Keratinocyte (primary cell): Measurements from ENCODE around the gene KRTAP10-8. TPM values are rescaled to one million over a fixed set of nuclear protein-coding genes. Genes with fewer than 3 reads are reported as not detected.
A peak's percentile ranks its signal among the peaks of the same experiment; 100 is the strongest.

ENCODE experiments used
- DNase-seq: peaks from one replicate; pipeline ENCODE4 v3.0.0-alpha.2; 2011; ENCODE audit warnings: low read depth, missing footprints, low spot score
- FAIRE-seq: peaks from 2 replicates; lab custom pipeline; 2011; peaks lifted over from hg19 to GRCh38; lab: Jason Lieb, UNC
- H2AFZ ChIP-seq: 2 replicates; pipeline ENCODE4 v1.6.0; 2012; ENCODE audit warnings: low read length, control low read depth, inconsistent platforms; ENCODE audit not compliant: control insufficient read depth
- H3K27ac ChIP-seq: 2 replicates; pipeline ENCODE4 v1.5.1; 2011; ENCODE audit warnings: low read length; ENCODE audit not compliant: control insufficient read depth, insufficient read depth
- H3K27me3 ChIP-seq: 3 replicates; pipeline ENCODE4 v1.6.0; 2011; ENCODE audit warnings: low read length; ENCODE audit not compliant: control insufficient read depth, insufficient read depth; ENCODE audit errors: extremely low read depth
- H3K36me3 ChIP-seq, 2 experiments: 2 replicates in 1 of 2; 3 replicates in 1 of 2; pipeline ENCODE4 v1.5.1; 2011; ENCODE audit warnings: low read length in 2 of 2, mild to moderate bottlenecking in 1 of 2; ENCODE audit not compliant: control insufficient read depth in 2 of 2, insufficient read depth in 2 of 2; ENCODE audit errors: extremely low read depth in 1 of 2
- H3K4me1 ChIP-seq: 3 replicates; pipeline ENCODE4 v1.5.1; 2011; ENCODE audit warnings: low read length; ENCODE audit not compliant: control insufficient read depth, insufficient read depth; ENCODE audit errors: extremely low read depth
- H3K4me2 ChIP-seq: 3 replicates; pipeline ENCODE4 v1.6.0; 2011; ENCODE audit warnings: low read depth, low read length; ENCODE audit not compliant: control insufficient read depth, insufficient read depth; ENCODE audit errors: extremely low read depth
- H3K4me3 ChIP-seq, 3 experiments: fragments of 200-600 bp in 1 of 3; sonication (generic) in 1 of 3; 2 replicates in 2 of 3; 3 replicates in 1 of 3; pipeline ENCODE4 v1.5.1; 2011 to 2016; ENCODE audit warnings: low read length in 3 of 3, mild to moderate bottlenecking in 3 of 3, control low read depth in 2 of 3, inconsistent platforms in 1 of 3, low read depth in 1 of 3, mixed read lengths in 1 of 3, mixed run types in 1 of 3, moderate library complexity in 1 of 3; ENCODE audit not compliant: control insufficient read depth in 2 of 3, insufficient read depth in 2 of 3; ENCODE audit errors: extremely low read depth in 1 of 3
- H3K79me2 ChIP-seq: 2 replicates; pipeline ENCODE4 v1.6.0; 2012; ENCODE audit warnings: low read length; ENCODE audit not compliant: control insufficient read depth, insufficient read depth
- H3K9ac ChIP-seq: 3 replicates; pipeline ENCODE4 v1.6.0; 2011; ENCODE audit warnings: low read length; ENCODE audit not compliant: control insufficient read depth, insufficient read depth; ENCODE audit errors: extremely low read depth
- H3K9me1 ChIP-seq: 3 replicates; pipeline ENCODE4 v1.6.0; 2011; ENCODE audit warnings: low read length; ENCODE audit not compliant: control insufficient read depth, insufficient read depth; ENCODE audit errors: extremely low read depth
- H3K9me3 ChIP-seq: 2 replicates; pipeline ENCODE4 v1.5.1; 2012; ENCODE audit warnings: low read depth, low read length; ENCODE audit not compliant: control insufficient read depth
- H4K20me1 ChIP-seq: 3 replicates; pipeline ENCODE4 v1.6.0; 2011; ENCODE audit warnings: low read length; ENCODE audit not compliant: control insufficient read depth, insufficient read depth; ENCODE audit errors: extremely low read depth
- EZH2 ChIP-seq: IDR thresholded peaks from one replicate; pipeline ENCODE4 v1.6.1; 2012; ENCODE audit warnings: inconsistent platforms, mild to moderate bottlenecking, low read length, moderate library complexity
- dilution Hi-C: fragments of 300-500 bp; cut with MboI; formaldehyde crosslinking; loops from one replicate; pipeline ENCODE4 v1.7.0; 2020; ENCODE audit warnings: low sequenced_read_pairs; ENCODE audit not compliant: extremely low pct_ligation_motif_present
- polyA plus RNA-seq, 5 experiments: library from polyadenylated mRNA; depleted of rRNA in 3 of 5; stranded (reverse) in 3 of 5; stranded (forward) in 1 of 5; unstranded in 1 of 5; fragments of >200 nt; gene quantifications; 1 replicate in 1 of 5; 2 replicates in 3 of 5; 3 replicates in 1 of 5; pipeline versions ENCODE4 v1.2.1 to v1.2.3, GENCODE V29; 2011 to 2012; ENCODE audit warnings: missing spikeins in 2 of 5, low read depth in 1 of 5, low replicate concordance in 1 of 5
- TF ChIP-seq, protein P1 (sequence below), 3 experiments: IDR thresholded peaks in 1 of 3; conservative IDR thresholded peaks in 1 of 3; optimal IDR thresholded peaks in 1 of 3; 2 replicates in 2 of 3; 3 replicates in 1 of 3; pipeline versions ENCODE3 to v1.5.1; 2011; ENCODE audit warnings: low read length in 3 of 3, mild to moderate bottlenecking in 3 of 3, moderate library complexity in 2 of 3, control low read depth in 1 of 3, inconsistent platforms in 1 of 3; ENCODE audit not compliant: insufficient read depth in 2 of 3; ENCODE audit errors: extremely low read depth in 1 of 3

The KRTAP10-8 gene
- polyA plus RNA-seq, 1 donor (not counting 4 experiments of a cell fraction or from before 2014, with no cell fraction given) = not detected

DNA sequence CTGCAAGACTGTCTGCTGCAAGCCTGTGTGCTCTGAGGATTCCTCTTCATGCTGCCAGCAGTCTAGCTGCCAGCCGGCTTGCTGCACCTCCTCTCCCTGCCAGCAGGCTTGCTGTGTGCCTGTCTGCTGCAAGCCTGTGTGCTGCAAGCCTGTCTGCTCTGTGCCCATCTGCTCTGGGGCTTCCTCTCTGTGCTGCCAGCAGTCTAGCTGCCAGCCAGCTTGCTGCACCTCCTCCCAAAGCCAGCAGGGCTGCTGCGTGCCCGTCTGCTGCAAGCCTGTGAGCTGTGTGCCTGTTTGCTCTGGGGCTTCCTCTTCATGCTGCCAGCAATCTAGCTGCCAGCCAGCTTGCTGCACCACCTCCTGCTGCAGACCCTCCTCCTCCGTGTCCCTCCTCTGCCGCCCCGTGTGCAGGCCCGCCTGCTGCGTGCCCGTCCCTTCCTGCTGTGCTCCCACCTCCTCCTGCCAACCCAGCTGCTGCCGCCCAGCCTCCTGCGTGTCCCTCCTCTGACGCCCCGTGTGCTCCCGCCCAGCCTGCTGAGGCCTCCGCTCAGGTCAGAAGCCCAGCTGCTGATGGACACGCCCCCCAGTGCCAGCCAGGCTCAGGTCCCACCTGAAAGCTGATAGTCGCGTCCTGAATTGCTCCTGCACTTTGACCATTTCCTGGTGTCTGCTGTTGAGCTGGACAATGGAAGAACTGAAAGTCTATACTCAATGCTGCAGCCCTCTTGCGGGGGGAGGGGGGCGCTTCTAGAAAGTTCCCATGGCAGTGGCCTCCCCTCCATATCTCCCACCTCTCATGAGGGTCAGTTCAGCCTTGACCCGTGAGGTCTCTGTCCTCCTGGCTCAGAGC is 37.2 kb upstream of the KRTAP10-8 start:
- FAIRE-seq = no peak
- TF ChIP-seq EZH2 = no peak
- TF ChIP-seq, protein P1, sequence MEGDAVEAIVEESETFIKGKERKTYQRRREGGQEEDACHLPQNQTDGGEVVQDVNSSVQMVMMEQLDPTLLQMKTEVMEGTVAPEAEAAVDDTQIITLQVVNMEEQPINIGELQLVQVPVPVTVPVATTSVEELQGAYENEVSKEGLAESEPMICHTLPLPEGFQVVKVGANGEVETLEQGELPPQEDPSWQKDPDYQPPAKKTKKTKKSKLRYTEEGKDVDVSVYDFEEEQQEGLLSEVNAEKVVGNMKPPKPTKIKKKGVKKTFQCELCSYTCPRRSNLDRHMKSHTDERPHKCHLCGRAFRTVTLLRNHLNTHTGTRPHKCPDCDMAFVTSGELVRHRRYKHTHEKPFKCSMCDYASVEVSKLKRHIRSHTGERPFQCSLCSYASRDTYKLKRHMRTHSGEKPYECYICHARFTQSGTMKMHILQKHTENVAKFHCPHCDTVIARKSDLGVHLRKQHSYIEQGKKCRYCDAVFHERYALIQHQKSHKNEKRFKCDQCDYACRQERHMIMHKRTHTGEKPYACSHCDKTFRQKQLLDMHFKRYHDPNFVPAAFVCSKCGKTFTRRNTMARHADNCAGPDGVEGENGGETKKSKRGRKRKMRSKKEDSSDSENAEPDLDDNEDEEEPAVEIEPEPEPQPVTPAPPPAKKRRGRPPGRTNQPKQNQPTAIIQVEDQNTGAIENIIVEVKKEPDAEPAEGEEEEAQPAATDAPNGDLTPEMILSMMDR (optimal IDR thresholded peaks at IDR 0.05 in 1 of 3, IDR thresholded peaks at IDR 0.05 in 1 of 3, conservative IDR thresholded peaks at IDR 0.05 in 1 of 3; ENCODE audit: extremely low read depth in 1 of 3, insufficient read depth in 2 of 3, low read length in 3 of 3) = peak in 2 of 3 experiments; percentile 1 to 54
- H2AFZ ChIP-seq = no peak overlapping the region
- DNase-seq = no peak
- dilution Hi-C loops = no loop called here
- no peaks in the 10 kb centered on the region for H3K9me3 ChIP-seq
- H3K4me2 ChIP-seq = no peak overlapping the region
- H3K79me2 ChIP-seq = no peaks in the 10 kb centered on the region
- no peaks in the 10 kb centered on the region for H3K9me1 ChIP-seq
- no peak overlapping the region for H3K9ac ChIP-seq
- H3K36me3 ChIP-seq = no peaks in the 10 kb centered on the region
- no peaks in the 10 kb centered on the region for H3K4me1 ChIP-seq
- no peaks in the 10 kb centered on the region for H4K20me1 ChIP-seq
- no peak overlapping the region for H3K4me3 ChIP-seq
- H3K27me3 ChIP-seq = no peaks in the 10 kb centered on the region
- H3K27ac ChIP-seq = no peak overlapping the region

DNA sequence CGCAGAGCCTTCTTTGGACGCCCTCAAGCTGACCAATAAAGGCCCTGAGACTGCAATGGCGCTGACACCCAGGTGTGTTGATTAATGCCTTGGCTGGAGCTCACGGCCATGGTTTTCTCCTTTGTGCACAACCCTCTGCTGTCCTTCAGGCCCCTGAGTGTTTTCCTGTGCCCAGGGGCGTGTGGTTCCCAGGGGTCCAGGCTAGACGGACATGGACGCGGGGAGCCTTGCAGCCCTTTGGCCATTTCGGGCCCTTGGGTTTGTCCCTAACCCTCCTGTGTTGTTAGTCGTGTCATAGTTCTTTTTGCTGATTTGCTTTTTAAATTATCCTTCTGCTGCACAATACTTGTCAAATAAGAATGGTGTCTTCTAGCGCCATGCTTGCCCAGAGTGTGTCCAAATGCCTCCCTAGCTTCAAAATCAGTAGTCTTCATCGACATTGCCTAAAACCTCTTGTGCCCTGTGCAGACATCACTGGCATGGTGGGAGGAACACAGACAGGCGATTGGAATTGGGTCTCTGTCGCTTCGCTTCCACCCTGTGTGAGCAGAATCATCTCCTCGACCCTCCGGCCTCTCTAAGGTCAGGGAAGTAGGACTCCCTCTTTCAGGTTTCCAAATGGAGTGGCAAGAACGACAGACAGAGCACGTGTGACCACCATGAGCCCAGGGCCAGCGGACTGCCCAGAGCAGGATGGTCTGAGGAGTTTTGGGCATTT is 36.4 kb upstream of the KRTAP10-8 start:
- no peak for FAIRE-seq
- no peaks in the 10 kb centered on the region for H3K79me2 ChIP-seq
- dilution Hi-C loops = no loop called here

More for the DNA sequence above, 36.4 kb upstream of the KRTAP10-8 start:
- H3K9ac ChIP-seq = no peak overlapping the region
- DNase-seq = no peak
- no peak overlapping the region for H3K4me2 ChIP-seq
- no peak overlapping the region for H2AFZ ChIP-seq
- H3K9me3 ChIP-seq = peaks cover 3% of the 10 kb centered on the region
- H3K27ac ChIP-seq = no peak overlapping the region
- TF ChIP-seq, protein P1 (optimal IDR thresholded peaks at IDR 0.05 in 1 of 3, IDR thresholded peaks at IDR 0.05 in 1 of 3, conservative IDR thresholded peaks at IDR 0.05 in 1 of 3; ENCODE audit: extremely low read depth in 1 of 3, insufficient read depth in 2 of 3, low read length in 3 of 3) = no peak
- TF ChIP-seq EZH2 = no peak
- H3K36me3 ChIP-seq = no peaks in the 10 kb centered on the region
- H3K9me1 ChIP-seq = no peaks in the 10 kb centered on the region
- H3K4me3 ChIP-seq = no peak overlapping the region
- no peaks in the 10 kb centered on the region for H3K27me3 ChIP-seq
- H3K4me1 ChIP-seq = no peaks in the 10 kb centered on the region
- H4K20me1 ChIP-seq = no peaks in the 10 kb centered on the region
